EL (cell line): Measurements from ENCODE around the gene PTPRT.

Experiments used
- DNase-seq: peaks from one replicate; pipeline ENCODE4 v3.0.0-alpha.2; 2016

Gene PTPRT

DNA sequence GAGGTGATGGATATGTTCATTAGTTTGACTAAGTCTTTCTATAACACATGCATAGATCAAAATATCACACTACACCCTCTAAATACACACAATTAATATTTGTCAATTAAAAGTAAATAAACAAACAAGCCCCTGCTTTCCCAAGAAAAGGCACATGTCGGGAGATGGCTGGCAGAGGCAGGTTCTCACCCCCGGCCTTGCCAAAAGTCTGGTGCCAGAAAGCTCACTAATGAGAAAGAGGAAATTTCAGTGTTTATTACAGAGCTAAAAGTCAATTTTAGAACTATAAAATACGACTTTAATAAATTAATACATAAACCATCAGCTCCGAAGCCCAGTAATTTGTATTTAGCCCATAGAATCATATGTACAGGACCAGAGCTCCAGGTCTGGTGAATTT lies 404.7 kb downstream of the PTPRT start:
- no peak for DNase-seq

DNA sequence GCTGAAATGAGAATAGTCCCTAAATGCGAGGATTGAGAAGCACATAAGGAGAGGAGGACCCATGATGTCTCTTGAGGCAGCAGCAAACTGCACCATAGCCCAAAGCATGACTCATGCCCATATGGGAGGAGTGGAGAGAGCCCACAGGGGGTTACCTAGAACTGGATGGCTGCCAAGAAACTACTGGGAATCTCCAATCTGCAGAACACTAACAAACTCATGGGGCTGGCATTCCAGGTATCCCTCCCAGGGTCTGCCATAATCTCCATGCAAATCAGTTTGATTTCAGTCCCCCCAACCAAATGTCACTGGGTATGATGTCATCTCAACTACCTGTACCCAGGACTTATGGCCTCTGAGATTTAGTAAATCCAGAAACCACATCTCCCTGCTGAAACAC lies 410.5 kb downstream of the PTPRT start:
- no peak for DNase-seq

DNA sequence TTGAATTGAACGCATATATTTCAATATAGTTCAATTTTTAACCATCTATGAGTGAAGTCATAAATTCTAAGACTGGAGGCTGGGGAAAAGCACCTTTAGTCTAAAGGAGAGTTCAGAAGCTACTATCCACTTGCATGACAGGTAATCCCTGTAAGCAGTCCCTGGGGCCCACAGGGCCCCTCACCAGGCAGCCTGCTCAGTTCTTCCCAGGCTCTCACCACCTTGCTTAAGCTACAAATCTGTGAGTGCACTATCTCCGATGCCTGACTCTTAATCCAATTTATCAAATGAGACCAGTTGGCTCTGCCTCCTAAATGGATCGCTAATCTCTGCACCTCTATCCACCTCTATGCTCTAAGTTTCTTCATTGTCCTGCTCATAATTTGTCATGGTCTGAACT lies 413.8 kb downstream of the PTPRT start:
- DNase-seq = no peak

DNA sequence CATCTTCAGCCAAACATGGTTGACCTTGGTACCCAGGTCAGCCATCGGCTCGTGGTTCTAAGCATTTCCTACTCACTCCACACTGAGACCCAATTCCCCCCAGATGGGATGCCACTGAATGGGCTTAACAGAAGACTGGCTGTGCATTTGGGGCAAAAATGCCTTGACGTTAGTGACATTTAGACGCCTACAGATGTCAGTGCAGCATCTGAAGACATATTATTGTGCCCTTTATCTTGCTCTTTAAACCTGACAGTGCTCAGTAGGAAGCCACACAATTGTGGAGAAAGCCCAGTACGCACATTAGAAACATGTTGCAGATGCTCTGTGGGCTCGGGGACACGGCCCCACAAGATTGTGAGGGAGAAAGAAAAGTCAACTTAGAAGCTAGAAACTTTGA lies 414.7 kb downstream of the PTPRT start:
- DNase-seq = no peak

DNA sequence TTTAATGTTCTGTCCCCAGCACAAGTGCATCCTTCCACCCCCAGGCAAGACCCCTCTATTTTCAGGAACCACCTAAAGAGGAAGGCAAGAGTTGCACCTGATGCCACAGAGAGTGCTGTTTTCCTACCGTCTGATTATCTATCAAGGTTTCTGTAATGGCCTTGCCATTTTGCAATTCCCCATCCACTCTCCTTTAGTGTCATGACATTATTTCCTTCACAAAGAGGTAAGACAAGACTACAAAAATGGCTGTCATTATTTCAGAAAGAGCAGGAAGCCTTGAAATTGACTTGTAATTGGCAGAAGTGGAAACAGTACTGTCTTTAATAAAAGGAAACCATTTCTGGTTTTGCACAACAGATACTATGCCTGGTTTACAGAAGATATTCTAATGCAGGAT lies 426.7 kb downstream of the PTPRT start:
- DNase-seq = no peak

DNA sequence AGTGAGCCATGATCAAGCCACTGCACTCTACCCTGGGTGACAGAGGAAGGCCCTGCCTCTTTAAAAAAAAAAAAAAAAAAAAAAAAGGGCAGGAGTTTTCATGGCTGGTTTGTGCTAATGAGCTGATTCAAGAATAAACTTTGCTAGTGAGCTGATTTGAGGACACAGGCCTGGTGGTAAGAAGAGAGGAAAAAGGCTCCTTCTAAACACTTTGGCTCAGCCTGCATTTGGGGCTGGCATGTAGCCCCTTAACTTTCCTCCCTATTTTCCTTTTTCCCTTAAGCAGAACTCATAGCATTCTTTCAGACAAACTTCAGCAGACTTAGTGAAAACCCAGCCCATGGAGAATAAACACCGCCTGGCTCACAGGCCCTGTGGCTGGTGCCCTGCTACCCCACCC lies 432.7 kb downstream of the PTPRT start:
- no peak for DNase-seq

DNA sequence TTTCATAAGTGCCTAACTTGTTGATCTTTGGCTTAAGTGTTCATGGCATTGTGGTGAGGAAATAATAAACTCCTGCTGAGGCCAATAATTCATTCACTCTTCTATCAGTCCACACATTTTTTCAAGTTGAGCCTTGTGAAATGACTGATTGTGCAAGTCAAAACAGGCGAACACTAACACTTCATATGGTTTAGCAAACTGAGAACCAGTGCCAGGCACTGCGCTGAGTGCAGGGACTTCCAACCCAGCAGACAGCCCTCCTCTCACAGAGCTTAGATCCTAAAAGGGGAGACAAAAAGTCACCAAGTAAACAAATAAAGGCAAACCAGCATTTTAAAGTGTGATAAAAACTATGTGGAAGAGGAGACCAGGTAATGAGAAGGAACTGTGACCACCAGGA lies 435.0 kb downstream of the PTPRT start:
- no peak for DNase-seq

DNA sequence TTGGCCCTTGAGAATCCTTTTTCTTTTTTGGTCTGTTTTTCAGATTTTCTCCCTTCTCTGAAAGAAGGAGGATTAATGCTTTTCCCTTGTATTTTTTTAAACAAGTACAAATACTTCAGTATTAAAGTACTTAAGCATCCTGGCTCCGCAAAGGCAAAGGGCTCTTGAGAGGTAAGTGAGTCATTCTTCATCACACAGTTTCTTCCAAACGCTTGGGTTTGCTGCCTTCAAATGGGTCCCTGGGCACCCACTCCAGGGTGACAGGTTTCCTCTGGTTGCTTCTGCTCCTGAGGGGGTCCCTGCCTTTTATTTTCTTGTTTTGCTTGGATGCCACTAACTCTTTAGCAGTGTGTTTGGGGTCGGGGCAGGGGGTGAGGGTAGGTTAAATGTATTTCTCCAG lies 437.1 kb downstream of the PTPRT start:
- no peak for DNase-seq

DNA sequence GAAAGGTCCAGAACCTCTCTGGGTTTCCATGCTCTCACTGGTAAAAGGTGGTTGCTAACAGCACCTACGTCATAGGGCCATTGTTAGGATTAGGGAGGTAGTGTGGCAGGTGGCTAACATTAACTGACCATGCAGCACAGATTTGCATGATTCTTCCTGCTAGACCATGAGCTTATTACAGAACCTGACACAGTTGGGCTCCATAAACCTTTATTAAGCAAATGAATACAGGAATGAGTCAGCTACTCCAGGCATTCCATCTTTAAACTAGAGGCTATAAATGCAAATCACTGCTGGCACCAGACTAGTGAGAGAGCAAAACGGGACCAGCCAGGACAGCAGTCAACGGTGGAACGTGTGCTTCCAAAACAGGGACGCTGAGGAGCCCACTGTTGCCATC lies 440.1 kb downstream of the PTPRT start:
- no peak for DNase-seq

DNA sequence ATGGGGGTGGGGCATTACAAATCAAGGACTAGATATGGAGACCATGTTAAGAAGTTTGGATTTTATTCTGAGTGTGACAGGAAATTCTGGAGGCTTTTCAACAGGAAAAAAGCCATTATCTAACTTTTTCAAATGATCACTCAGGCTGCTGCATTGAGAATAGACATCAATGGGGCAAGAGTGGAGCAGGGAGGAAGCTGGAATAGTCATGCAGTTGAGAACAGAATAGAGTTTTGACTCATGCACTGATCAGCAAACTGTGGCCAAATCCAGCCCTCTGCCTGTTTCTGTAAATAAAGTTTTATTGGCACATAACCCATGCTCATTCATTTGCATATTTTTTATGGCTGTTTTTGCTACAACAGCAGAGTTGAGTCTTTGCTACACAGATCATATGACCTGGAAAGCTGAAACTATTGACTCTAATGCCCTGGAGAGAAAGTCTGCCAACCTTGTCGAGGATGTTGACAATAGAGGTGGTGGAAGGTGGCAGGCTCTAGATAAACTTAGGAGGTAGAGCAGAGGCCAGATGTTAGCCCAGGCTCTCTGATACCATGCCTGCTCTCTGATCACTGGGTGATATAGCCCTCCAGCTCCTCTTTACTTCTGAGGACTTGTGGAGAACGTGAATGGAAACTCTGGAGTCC lies 441.8 kb downstream of the PTPRT start:
- DNase-seq = no peak

DNA sequence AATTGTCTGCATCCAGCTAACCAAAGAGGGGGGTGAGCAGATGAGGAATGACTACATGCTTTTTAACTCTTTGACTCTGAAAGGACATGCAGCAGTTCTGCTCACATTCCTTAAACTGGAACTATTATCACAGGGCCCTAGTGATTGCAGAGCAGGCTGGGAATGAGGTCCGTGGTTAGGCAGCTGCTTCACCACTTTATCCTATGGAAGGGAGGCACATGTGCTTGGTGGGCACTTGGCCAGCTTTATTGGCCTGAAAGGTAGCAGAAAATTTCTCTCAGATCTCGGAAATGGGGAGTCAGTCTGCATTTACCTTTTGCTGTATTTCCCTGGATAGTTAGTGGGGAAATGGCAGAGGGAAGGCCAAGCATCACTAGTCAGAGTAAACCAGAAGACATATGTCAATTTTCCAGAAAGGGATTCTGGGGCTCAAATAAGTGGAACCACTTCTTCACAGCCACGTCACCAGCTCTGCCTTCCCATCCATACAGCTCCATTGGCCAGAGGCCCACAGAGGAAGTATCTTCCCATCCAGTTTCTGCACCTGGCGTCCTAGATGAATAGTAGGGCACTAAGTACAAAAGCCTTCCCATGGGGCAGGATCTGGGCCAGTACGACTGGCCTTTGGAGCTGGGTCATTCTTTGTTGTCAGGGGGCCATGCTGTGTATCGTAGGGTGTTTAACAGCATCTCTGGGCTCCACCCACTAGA lies 444.8 kb downstream of the PTPRT start:
- DNase-seq = no peak

DNA sequence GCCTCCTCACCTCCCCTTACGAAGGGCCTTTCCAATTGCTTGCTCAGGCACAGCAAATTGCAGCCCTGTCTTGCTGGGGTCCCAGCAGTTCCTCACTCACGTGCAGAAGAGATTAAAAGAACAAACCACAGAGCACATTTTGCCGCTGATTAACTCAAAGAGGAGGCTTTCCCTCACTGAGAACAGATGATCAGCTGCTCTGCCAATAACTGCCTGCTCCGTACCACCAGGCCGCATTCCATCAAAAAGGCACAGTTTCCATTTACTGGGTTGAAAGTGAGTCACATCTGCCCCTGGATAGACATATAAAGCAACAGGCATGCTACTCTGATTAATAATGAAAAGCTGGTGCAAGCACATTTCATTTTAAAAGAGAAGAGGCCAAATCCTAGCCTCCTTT lies 446.8 kb downstream of the PTPRT start:
- no peak for DNase-seq

DNA sequence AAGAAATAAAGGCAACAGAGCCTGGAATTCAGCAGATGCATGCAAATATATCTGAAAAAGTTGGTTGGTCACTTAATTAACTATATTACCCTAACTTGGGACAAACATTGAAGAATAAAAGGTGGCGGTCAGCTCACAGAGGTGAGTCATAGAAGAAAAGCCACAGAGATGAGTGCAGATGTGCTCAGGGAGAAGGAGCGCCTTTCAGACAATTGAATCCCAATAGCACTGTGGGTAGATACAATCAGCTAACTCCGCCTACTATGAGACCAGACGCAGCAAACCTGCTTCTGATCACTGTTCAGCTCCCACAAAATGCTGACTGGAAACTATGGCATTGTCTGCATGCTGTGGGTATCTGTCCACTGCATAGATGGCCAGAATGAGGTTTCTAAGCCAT lies 447.8 kb downstream of the PTPRT start:
- DNase-seq = no peak

DNA sequence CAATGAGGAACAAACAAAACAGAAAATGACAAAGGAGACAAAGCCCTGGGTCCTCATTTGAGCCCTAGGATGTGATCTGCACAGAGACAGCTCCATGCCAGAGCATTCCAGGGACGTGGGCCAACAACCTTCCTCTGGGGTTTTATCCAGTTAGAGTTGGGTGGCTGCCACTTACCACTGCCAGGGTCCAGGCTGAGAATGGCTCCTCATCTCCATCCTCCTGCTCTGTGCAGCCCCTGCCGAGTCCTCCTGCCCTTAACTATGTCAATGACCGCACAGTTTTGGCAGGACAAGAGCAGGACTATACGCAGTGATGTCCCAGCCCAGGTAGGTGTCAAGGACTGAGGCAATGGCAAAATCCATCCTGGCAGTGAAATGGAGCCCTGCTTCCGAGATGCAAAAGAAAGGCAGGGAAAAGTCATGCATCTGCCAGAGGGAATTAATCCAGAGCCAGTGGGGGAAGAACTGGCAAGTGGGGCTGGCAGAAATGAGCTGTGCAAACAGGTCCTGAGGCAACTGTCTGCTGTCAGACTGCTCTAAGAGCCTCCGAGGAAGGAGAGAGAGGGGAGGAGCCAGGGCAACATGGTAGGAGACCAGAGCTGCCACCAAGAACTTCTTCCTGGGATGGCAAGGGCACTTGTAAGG lies 449.4 kb downstream of the PTPRT start:
- DNase-seq = no peak

DNA sequence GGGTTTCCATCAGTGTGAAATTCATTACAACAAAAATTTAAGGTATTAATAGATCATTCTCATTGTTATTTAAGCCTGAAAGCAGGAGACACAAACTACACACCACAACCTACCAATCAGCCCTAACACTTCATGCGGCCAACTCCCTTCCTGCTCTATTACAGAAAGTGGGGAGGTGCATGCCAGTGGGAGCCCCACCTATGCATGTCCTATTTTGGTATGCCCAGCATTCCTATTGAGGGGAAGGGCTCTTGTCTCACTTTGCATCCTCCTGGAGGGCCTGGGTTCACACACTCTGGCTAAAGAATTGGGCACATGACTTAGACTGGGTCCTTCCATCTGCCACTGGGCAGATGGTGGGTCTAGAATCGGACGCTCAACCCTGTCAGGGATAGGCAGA lies 450.0 kb downstream of the PTPRT start:
- DNase-seq = no peak

DNA sequence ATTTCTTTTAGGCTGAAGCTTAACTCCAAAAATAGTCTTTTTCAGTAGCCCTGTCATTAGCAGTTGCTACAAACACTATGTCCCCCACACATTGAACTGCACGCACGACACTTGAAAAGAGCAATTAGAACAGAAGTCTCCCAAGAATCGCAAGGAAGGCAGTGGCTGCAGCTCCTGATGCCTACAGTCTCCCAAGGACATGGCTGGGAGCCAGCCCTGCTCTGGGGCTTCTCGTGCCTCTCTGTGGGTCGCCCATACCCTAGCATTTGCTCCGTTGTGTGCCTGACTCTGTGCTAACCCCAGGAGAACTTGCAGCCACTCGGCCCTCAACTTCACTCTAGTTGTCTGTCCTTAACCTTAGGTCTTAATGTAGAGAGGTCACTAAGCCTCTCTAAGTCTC lies 454.2 kb downstream of the PTPRT start:
- DNase-seq = no peak

DNA sequence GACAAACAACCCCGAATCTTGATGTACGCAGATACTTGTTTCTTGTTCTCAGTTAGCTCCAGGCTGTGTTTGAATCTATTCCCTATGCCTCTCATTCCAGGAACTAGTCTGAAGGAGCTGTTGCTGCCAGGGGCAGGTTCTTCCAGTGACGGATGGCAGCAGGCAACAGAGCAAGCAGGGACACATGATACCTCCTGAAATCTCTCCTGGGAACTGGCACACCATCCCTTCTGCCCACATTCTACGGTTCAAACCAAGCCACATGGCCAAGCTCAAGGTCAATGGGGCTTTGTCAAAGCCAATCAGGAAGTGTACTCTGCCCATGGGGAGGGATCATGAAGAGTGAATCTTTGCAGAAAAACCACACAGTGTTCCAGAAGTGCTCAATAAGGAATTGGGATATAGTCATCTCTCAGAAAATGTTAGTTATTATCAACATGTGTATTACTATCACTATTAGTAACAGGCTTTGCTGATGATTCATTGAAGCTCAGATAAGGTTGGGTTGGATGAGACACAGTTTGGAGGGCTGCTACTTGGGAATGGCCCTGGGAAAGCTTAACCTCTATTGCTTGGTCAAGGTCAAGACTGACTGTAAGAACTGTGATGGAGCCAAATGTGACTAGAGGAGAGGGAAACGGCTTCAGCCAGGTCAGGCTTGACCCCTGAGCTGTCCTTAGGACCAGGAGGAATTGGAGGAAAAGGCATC lies 454.9 kb downstream of the PTPRT start:
- DNase-seq = no peak

DNA sequence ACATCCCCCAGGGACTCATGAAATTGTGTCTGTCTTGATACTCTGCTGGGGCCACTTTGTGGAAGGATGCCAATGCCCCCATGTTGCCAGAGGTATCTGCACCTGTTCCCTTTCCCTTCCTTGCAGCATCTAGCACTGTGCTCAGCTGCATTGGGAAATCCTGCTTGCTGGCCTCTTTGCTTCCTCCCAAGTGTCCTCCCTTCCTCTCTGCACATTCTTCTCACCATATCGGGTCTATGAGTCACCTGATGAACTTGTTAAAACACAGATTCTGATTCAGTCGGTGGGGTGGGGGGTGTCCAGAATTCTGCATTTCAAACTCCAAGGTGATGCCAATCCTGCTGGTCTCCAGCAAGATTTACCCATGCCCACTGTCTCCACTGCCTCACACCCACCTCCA lies 467.8 kb downstream of the PTPRT start:
- no peak for DNase-seq

DNA sequence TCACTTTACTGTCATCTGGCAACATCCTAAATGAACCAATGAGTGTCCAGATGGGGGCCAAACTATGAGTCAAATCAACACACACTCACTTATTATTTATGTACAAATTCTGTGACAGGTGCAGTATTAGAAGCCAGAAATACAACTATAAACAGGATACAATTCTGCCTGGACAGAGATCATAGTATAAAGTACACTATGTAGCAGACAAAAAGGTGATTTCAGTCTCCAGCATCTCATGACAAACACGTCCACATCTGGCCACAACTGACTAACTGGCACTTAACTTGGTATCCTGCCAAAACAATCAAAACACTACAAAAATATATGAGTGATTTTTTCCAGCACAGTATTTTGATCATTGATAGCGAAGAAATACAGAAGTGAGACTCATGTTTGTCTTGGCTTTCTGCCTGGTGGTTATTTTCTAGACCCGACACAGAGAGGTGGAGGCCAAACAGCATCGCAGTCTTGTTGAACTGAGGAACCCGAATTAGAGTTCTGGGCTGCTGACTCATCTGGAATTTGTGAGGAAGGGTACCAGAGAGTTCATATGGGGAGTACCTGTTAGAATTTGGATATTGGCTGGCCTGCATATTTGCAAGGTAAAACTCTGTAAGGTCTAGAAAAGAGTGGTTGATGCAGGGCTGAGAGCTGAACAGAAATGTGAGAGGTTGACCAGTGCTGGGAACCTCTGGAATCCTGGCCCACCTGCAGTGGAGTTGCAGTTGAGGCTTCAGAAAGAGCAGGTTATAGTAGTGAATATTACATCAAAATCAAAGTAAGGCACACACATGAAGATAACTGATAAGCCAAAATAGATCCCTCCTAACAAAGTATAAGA lies 475.2 kb downstream of the PTPRT start:
- no peak for DNase-seq

DNA sequence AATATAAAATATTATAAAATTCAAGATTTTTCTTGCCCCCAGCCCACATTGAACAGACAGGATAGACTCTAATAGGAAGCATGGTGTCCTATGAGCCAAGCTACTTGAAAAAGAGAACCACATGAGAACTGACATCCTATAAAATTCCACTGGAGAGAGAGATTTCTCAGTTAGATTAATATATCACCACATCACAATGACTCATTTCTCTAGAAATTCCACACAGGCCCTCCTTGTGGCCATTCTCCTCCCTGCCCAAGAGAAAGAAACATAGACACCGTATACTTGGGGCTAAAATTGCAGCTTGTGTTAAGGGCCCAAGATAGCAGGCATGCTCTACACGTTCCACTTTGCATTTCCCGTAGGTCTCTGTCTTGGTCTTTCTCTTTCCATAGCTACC lies 481.4 kb downstream of the PTPRT start:
- no peak for DNase-seq

DNA sequence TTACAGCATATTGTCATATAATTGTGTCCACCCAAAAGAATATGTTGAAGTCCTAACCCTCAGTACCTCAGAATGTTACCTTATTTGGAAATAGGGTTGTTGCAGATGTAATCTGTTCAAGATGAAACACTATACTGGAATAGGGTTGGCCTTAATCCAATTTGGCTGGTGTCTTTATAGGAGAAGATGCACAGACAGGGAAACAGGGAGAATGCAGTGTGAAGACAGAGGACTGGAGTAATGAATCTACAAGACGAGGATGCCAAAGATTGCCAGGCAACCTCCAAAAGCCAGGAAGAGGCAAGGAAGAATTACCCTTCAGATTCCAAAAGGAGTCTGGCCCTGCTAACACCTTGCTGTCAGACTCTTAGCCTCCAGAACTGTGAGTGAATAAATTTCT lies 482.9 kb downstream of the PTPRT start:
- DNase-seq = no peak

DNA sequence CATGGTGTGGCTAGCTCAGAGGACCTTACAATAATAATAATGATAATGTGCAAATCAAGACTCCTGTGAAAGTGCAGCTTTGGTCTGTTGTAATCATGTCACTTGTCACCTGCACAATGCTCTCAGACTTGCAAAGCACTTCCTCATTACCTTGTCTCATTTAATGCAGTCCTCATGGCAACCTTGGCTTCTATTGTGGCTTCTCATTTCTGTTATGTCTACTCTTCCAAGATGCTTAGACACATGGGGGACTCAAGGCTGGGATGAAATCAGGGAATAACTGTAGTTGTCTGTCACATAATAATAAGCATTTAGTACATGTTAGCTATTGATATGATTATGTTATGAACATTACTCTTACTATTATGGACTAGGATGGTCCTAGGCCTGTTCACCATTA lies 484.2 kb downstream of the PTPRT start:
- no peak for DNase-seq

DNA sequence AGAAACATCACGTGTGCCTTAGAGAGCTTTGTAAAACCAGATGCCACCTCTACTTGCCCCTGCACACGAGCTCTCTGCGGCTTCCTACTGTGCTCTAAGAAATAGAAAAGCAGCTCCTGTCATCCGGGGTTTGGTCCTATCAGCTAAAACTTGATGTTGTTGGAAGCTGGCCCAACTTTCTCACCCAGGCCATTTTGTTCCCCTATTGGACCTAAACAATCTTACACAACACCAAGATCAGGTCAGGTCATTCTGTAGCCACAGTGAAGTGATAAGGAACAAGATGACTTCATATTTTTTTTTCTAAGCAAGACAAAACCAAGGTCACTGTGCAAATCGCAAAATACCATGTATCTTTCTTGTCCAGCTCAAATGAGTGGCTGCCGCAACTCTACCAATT lies 486.0 kb downstream of the PTPRT start:
- no peak for DNase-seq
